ENCODE measurements around the gene SH3PXD2A.

GRCh38 chr10:103872137-103872931, 17.0 kb upstream of the SH3PXD2A start:
- TF ChIP-seq EZH2 (IDR thresholded peaks at IDR 0.05; ENCODE audit: borderline replicate concordance, low read length) (no peak), CTCF (conservative IDR thresholded peaks at IDR 0.05 in 1 of 2, IDR thresholded peaks at IDR 0.05 in 1 of 2; ENCODE audit: extremely low read depth in 1 of 2, insufficient read depth in 1 of 2, low read depth in 1 of 2, low read length in 2 of 2) (no peak)

Measured in mammary epithelial cell (primary cell).